Natural killer cell (primary cell): ENCODE results near the gene FREY1. TPM values are rescaled to one million over a fixed set of nuclear protein-coding genes. Genes with fewer than 3 reads are reported as not detected.

Source experiments
- ATAC-seq, 3 donors: fragments of 150-1000 bp in 2 of 3; fragments of 200-7000 bp in 1 of 3; cut with Tn5 transposase; 1 replicate in 1 of 3; 2 replicates in 2 of 3; pipeline ENCODE4 v1.10.0; 2021; ENCODE audit warnings: mild to moderate bottlenecking in 2 of 3, moderate library complexity in 2 of 3
- DNase-seq, 2 donors: peaks; one replicate each; pipeline versions ENCODE4 v3.0.0 to v3.0.0-alpha.2; 2013 to 2021; ENCODE audit warnings: mixed read lengths in 1 of 2
- H3K27ac ChIP-seq: one replicate; pipeline ENCODE4 v1.5.1; 2013; ENCODE audit warnings: mild to moderate bottlenecking, low read length
- H3K27me3 ChIP-seq: one replicate; pipeline ENCODE4 v1.6.1; 2013; ENCODE audit warnings: low read length; ENCODE audit not compliant: control insufficient read depth, insufficient read depth
- H3K36me3 ChIP-seq: one replicate; pipeline ENCODE4 v1.6.1; 2013; ENCODE audit warnings: low read length; ENCODE audit not compliant: control insufficient read depth, insufficient read depth
- H3K4me1 ChIP-seq: one replicate; pipeline ENCODE4 v1.6.1; 2013; ENCODE audit warnings: low read length; ENCODE audit not compliant: control insufficient read depth, insufficient read depth
- H3K4me3 ChIP-seq: one replicate; pipeline ENCODE4 v1.5.1; 2013; ENCODE audit warnings: low read length
- H3K9me3 ChIP-seq: one replicate; pipeline ENCODE4 v1.6.1; 2013; ENCODE audit warnings: low read length; ENCODE audit not compliant: control insufficient read depth, insufficient read depth
- H3K27ac Mint-ChIP-seq, 2 donors: one replicate each; pipeline ENCODE4 v1.8.0; 2022; ENCODE audit warnings: mild to moderate bottlenecking in 2 of 2, mixed read lengths in 2 of 2, moderate library complexity in 1 of 2
- H3K27me3 Mint-ChIP-seq, 2 donors: one replicate each; pipeline ENCODE4 v1.8.0; 2022; ENCODE audit warnings: low read depth in 2 of 2, mixed read lengths in 2 of 2
- H3K36me3 Mint-ChIP-seq: one replicate; pipeline ENCODE4 v1.8.0; 2022; ENCODE audit warnings: mixed read lengths
- H3K4me1 Mint-ChIP-seq, 2 donors: one replicate each; pipeline ENCODE4 v1.8.0; 2022; ENCODE audit warnings: mixed read lengths in 2 of 2
- H3K4me3 Mint-ChIP-seq: one replicate; pipeline ENCODE4 v1.8.0; 2022; ENCODE audit warnings: mild to moderate bottlenecking, moderate library complexity, mixed read lengths
- H3K9me3 Mint-ChIP-seq, 2 donors: one replicate each; pipeline ENCODE4 v1.8.0; 2022; ENCODE audit warnings: mixed read lengths in 2 of 2
- WGBS: methylation state at CpG from one replicate; pipeline ENCODE4 v1.1.7; 2013; ENCODE audit warnings: missing lambda C conversion rate; ENCODE audit not compliant: insufficient coverage; 5-methylcytosine and 5-hydroxymethylcytosine counted together
- intact Hi-C: fragments of 100-400 bp; cut with micrococcal nuclease; formaldehyde crosslinking; loops from one replicate; pipeline ENCODE4 v1.14.2; 2022
- total RNA-seq, 4 donors: library from RNA; stranded (reverse); fragments of 120-200 nt in 1 of 4; gene quantifications; one replicate each; pipeline versions ENCODE4 v1.2.3 to v1.2.4, GENCODE V29; 2013 to 2022
- TF ChIP-seq, protein P1 (sequence below): fragments of 200-600 bp; IDR thresholded peaks from one replicate; pipeline ENCODE4 v1.8.0; 2022; ENCODE audit warnings: antibody characterized with exemption

FREY1 gene
- total RNA-seq, 3 donors from 2014 or later (not counting 1 experiment from before 2014, with no cell fraction given): 3.7 to 6.8 (median 3.9) TPM

DNA sequence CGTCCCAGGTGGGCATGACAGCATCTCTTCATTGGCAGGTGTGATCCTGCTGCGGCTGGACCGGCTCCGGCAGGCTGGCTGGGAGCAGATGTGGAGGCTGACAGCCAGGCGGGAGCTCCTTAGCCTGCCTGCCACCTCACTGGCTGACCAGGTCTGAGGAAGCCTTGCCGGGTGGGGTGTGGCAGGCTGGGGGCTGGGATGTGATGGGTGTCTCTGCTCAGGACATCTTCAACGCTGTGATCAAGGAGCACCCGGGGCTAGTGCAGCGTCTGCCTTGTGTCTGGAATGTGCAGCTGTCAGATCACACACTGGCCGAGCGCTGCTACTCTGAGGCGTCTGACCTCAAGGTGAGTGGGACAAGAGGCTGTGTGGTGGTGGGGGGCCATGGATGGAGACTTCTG, 18.9 kb upstream of the FREY1 start:
- TF ChIP-seq, protein P1, sequence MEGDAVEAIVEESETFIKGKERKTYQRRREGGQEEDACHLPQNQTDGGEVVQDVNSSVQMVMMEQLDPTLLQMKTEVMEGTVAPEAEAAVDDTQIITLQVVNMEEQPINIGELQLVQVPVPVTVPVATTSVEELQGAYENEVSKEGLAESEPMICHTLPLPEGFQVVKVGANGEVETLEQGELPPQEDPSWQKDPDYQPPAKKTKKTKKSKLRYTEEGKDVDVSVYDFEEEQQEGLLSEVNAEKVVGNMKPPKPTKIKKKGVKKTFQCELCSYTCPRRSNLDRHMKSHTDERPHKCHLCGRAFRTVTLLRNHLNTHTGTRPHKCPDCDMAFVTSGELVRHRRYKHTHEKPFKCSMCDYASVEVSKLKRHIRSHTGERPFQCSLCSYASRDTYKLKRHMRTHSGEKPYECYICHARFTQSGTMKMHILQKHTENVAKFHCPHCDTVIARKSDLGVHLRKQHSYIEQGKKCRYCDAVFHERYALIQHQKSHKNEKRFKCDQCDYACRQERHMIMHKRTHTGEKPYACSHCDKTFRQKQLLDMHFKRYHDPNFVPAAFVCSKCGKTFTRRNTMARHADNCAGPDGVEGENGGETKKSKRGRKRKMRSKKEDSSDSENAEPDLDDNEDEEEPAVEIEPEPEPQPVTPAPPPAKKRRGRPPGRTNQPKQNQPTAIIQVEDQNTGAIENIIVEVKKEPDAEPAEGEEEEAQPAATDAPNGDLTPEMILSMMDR: no peak
- Histone ChIP-seq H3K36me3 (no peaks in the 10 kb centered on the region), H3K27ac (no peak overlapping the region), H3K4me1 (peaks cover 59% of the 10 kb centered on the region), H3K27me3 (peaks cover 7% of the 10 kb centered on the region), H3K4me3 (no peak overlapping the region), H3K9me3 (no peaks in the 10 kb centered on the region)
- H3K27me3 Mint-ChIP-seq: peaks cover 6 to 10% of the 10 kb centered on the region in 2 donors
- DNase-seq (no peak), ATAC-seq (no peak)
- 96% methylated on average over 12 of the region's 12 CpGs for WGBS
- H3K4me1 Mint-ChIP-seq: peaks cover 29 to 39% of the 10 kb centered on the region in 2 donors
- intact Hi-C loops: no loop called here
- no peak overlapping the region for H3K27ac Mint-ChIP-seq
- H3K4me3 Mint-ChIP-seq: no peak overlapping the region
- H3K9me3 Mint-ChIP-seq: no peaks in the 10 kb centered on the region
- H3K36me3 Mint-ChIP-seq: no peaks in the 10 kb centered on the region

DNA sequence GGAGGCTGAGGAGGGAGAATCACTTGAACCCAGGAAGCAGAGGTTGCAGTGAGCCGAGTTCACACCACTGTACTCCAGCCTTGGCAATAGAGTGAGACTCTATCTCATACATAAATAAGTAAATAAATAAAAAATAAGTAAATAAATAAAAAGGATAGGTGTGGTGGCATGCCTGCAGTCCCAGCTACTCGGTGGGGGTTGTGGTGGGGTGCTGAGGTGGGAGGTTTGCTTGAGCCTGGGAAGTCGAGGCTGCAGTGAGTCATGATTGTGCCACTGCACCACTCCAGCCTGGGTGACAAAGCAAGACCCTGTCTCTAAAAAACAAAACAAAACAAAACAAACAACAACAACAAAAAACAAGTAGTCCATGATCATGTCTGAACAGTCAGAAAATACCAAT, 18.5 kb upstream of the FREY1 start:
- 85% methylated on average over 2 of the region's 3 CpGs for WGBS
- Mint-ChIP-seq H3K27ac (no peak overlapping the region), H3K27me3 (peaks cover 6 to 10% of the 10 kb centered on the region in 2 donors), H3K4me3 (no peak overlapping the region), H3K9me3 (no peaks in the 10 kb centered on the region), H3K4me1 (peaks cover 25 to 35% of the 10 kb centered on the region in 2 donors), H3K36me3 (no peaks in the 10 kb centered on the region)
- no peaks in the 10 kb centered on the region for H3K9me3 ChIP-seq
- H3K27me3 ChIP-seq: peaks cover 7% of the 10 kb centered on the region
- no peak overlapping the region for H3K4me3 ChIP-seq
- H3K36me3 ChIP-seq: no peaks in the 10 kb centered on the region
- TF ChIP-seq, protein P1: no peak
- H3K27ac ChIP-seq: no peak overlapping the region
- intact Hi-C loops: no loop called here
- DNase-seq (no peak), ATAC-seq (no peak)
- peaks cover 56% of the 10 kb centered on the region for H3K4me1 ChIP-seq

DNA sequence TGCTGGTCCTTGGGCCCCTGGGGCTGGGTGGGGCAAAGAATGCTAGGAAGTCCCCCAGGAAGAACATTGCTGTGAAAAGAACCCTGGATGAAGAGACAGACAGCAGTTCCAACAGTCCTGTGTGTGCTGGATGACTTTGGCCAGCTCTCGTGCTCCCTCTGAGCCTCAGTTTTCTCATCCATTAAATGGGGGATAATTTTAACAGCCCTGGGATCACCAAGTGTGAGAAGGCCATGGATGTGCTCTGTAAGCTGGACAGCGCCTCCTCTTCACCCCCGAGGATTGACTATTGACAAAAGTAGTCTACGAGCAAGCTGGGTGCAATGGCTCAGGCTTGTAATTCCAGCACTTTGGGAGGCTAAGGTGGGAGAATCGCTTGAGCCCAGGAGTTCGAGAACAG, 17.9 kb upstream of the FREY1 start:
- H3K4me3 ChIP-seq: no peak overlapping the region
- ATAC-seq (no peak), DNase-seq (no peak)
- no peaks in the 10 kb centered on the region for H3K9me3 ChIP-seq
- peaks cover 56% of the 10 kb centered on the region for H3K4me1 ChIP-seq
- no peak overlapping the region for H3K27ac Mint-ChIP-seq
- no peak overlapping the region for H3K4me3 Mint-ChIP-seq
- TF ChIP-seq, protein P1: no peak
- no peaks in the 10 kb centered on the region for H3K36me3 ChIP-seq
- H3K27ac ChIP-seq: no peak overlapping the region
- intact Hi-C loops: no loop called here
- peaks cover 18 to 29% of the 10 kb centered on the region in 2 donors for H3K4me1 Mint-ChIP-seq
- 98% methylated on average over 6 of the region's 6 CpGs for WGBS
- peaks cover 7% of the 10 kb centered on the region for H3K27me3 ChIP-seq
- no peaks in the 10 kb centered on the region for H3K36me3 Mint-ChIP-seq
- peaks cover 6 to 10% of the 10 kb centered on the region in 2 donors for H3K27me3 Mint-ChIP-seq
- H3K9me3 Mint-ChIP-seq: no peaks in the 10 kb centered on the region
